ENCODE data around the gene F7.

F7 gene

DNA sequence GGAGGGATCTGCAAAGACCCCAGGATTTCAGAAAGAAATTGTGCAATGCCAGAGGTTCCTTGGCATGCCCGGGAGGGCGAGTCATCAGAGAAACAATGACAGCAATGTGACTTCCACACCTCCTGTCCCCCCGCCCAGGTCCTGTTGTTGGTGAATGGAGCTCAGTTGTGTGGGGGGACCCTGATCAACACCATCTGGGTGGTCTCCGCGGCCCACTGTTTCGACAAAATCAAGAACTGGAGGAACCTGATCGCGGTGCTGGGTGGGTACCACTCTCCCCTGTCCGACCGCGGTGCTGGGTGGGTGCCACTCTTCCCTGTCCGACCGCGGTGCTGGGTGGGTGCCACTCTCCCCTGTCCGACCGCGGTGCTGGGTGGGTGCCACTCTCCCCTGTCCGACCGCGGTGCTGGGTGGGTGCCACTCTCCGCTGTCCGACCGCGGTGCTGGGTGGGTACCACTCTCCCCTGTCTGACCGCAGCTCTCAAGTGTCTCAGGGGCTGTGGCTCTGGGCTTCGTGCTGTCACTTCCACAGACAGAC, 11.8 kb downstream of the F7 start:
- TF ChIP-seq TEAD4 (IDR thresholded peaks at IDR 0.05): peak; percentile 45; the same call in 1 of the 2 replicates
- TF ChIP-seq, protein P1, sequence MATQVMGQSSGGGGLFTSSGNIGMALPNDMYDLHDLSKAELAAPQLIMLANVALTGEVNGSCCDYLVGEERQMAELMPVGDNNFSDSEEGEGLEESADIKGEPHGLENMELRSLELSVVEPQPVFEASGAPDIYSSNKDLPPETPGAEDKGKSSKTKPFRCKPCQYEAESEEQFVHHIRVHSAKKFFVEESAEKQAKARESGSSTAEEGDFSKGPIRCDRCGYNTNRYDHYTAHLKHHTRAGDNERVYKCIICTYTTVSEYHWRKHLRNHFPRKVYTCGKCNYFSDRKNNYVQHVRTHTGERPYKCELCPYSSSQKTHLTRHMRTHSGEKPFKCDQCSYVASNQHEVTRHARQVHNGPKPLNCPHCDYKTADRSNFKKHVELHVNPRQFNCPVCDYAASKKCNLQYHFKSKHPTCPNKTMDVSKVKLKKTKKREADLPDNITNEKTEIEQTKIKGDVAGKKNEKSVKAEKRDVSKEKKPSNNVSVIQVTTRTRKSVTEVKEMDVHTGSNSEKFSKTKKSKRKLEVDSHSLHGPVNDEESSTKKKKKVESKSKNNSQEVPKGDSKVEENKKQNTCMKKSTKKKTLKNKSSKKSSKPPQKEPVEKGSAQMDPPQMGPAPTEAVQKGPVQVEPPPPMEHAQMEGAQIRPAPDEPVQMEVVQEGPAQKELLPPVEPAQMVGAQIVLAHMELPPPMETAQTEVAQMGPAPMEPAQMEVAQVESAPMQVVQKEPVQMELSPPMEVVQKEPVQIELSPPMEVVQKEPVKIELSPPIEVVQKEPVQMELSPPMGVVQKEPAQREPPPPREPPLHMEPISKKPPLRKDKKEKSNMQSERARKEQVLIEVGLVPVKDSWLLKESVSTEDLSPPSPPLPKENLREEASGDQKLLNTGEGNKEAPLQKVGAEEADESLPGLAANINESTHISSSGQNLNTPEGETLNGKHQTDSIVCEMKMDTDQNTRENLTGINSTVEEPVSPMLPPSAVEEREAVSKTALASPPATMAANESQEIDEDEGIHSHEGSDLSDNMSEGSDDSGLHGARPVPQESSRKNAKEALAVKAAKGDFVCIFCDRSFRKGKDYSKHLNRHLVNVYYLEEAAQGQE (IDR thresholded peaks at IDR 0.05; ENCODE audit: low read depth): no peak
- peak; percentile 69; the same call in 1 of the 2 replicates for TF ChIP-seq CEBPB (IDR thresholded peaks at IDR 0.05)

- TF ChIP-seq CEBPB (IDR thresholded peaks at IDR 0.05) (no peak), FOXM1 (IDR thresholded peaks at IDR 0.05; ENCODE audit: borderline replicate concordance, low read depth) (no peak), CREB1 (IDR thresholded peaks at IDR 0.05; ENCODE audit: low read depth) (no peak), YY1 (IDR thresholded peaks at IDR 0.05; ENCODE audit: low read depth) (no peak), TCF12 (IDR thresholded peaks at IDR 0.05; ENCODE audit: low read depth) (no peak), RAD21 (IDR thresholded peaks at IDR 0.05; ENCODE audit: low read depth) (no peak), NFIC (IDR thresholded peaks at IDR 0.05) (no peak), EGR1 (IDR thresholded peaks at IDR 0.05) (no peak), TEAD4 (IDR thresholded peaks at IDR 0.05) (no peak), TAF1 (IDR thresholded peaks at IDR 0.05; ENCODE audit: low read depth) (no peak), EP300 (IDR thresholded peaks at IDR 0.05; ENCODE audit: borderline replicate concordance) (no peak), ZBTB7A (IDR thresholded peaks at IDR 0.05; ENCODE audit: low read depth) (no peak)
- TF ChIP-seq, protein P1 (IDR thresholded peaks at IDR 0.05; ENCODE audit: low read depth): no peak
- TF ChIP-seq, protein P2, sequence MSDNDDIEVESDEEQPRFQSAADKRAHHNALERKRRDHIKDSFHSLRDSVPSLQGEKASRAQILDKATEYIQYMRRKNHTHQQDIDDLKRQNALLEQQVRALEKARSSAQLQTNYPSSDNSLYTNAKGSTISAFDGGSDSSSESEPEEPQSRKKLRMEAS (IDR thresholded peaks at IDR 0.05): no peak
- TF ChIP-seq, protein P3, sequence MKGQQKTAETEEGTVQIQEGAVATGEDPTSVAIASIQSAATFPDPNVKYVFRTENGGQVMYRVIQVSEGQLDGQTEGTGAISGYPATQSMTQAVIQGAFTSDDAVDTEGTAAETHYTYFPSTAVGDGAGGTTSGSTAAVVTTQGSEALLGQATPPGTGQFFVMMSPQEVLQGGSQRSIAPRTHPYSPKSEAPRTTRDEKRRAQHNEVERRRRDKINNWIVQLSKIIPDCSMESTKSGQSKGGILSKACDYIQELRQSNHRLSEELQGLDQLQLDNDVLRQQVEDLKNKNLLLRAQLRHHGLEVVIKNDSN (IDR thresholded peaks at IDR 0.05): no peak
These were observed 12.3 kb downstream of the F7 start for GRCh38 chr13:113117911-113118260.

- TF ChIP-seq EGR1 (IDR thresholded peaks at IDR 0.05) (no peak), NFIC (IDR thresholded peaks at IDR 0.05) (no peak), ZBTB7A (IDR thresholded peaks at IDR 0.05; ENCODE audit: low read depth) (no peak), TCF12 (IDR thresholded peaks at IDR 0.05; ENCODE audit: low read depth) (no peak), TEAD4 (IDR thresholded peaks at IDR 0.05) (no peak)
These were observed 12.8 kb downstream of the F7 start for GRCh38 chr13:113118261-113119021.

DNA sequence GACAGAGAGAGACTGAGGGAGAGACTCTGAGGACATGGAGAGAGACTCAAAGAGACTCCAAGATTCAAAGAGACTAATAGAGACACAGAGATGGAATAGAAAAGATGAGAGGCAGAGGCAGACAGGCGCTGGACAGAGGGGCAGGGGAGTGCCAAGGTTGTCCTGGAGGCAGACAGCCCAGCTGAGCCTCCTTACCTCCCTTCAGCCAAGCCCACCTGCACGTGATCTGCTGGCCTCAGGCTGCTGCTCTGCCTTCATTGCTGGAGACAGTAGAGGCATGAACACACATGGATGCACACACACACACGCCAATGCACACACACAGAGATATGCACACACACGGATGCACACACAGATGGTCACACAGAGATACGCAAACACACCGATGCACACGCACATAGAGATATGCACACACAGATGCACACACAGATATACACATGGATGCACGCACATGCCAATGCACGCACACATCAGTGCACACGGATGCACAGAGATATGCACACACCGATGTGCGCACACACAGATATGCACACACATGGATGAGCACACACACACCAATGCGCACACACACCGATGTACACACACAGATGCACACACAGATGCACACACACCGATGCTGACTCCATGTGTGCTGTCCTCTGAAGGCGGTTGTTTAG, 13.7 kb downstream of the F7 start:
- TF ChIP-seq, protein P3 (IDR thresholded peaks at IDR 0.05): peak; percentile 34; the same call in 1 of the 2 replicates
- no peak for TF ChIP-seq EGR1 (IDR thresholded peaks at IDR 0.05)
- TF ChIP-seq RAD21 (IDR thresholded peaks at IDR 0.05; ENCODE audit: low read depth): no peak
- TF ChIP-seq EP300 (IDR thresholded peaks at IDR 0.05; ENCODE audit: borderline replicate concordance): no peak
- TF ChIP-seq ZBTB7A (IDR thresholded peaks at IDR 0.05; ENCODE audit: low read depth): no peak
- TF ChIP-seq TEAD4 (IDR thresholded peaks at IDR 0.05): no peak

DNA sequence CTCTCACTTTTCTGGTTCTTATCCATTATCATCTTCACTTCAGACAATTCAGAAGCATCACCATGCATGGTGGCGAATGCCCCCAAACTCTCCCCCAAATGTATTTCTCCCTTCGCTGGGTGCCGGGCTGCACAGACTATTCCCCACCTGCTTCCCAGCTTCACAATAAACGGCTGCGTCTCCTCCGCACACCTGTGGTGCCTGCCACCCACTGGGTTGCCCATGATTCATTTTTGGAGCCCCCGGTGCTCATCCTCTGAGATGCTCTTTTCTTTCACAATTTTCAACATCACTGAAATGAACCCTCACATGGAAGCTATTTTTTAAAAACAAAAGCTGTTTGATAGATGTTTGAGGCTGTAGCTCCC, 14.2 kb downstream of the F7 start:
- no peak for TF ChIP-seq YY1 (IDR thresholded peaks at IDR 0.05; ENCODE audit: low read depth)
- no peak for TF ChIP-seq EP300 (IDR thresholded peaks at IDR 0.05; ENCODE audit: borderline replicate concordance)
- TF ChIP-seq ZBTB7A (IDR thresholded peaks at IDR 0.05; ENCODE audit: low read depth): no peak
- no peak for TF ChIP-seq TCF12 (IDR thresholded peaks at IDR 0.05; ENCODE audit: low read depth)
- no peak for TF ChIP-seq TEAD4 (IDR thresholded peaks at IDR 0.05)
- TF ChIP-seq, protein P1 (IDR thresholded peaks at IDR 0.05; ENCODE audit: low read depth): no peak
- TF ChIP-seq TAF1 (IDR thresholded peaks at IDR 0.05; ENCODE audit: low read depth): no peak
- TF ChIP-seq FOXM1 (IDR thresholded peaks at IDR 0.05; ENCODE audit: borderline replicate concordance, low read depth): no peak
- TF ChIP-seq RAD21 (IDR thresholded peaks at IDR 0.05; ENCODE audit: low read depth): no peak
- TF ChIP-seq NFIC (IDR thresholded peaks at IDR 0.05): no peak
- TF ChIP-seq CREB1 (IDR thresholded peaks at IDR 0.05; ENCODE audit: low read depth): no peak
- TF ChIP-seq, protein P2 (IDR thresholded peaks at IDR 0.05): no peak
- no peak for TF ChIP-seq EGR1 (IDR thresholded peaks at IDR 0.05)
- TF ChIP-seq CEBPB (IDR thresholded peaks at IDR 0.05): no peak
- TF ChIP-seq, protein P3 (IDR thresholded peaks at IDR 0.05): no peak

Measured in Ishikawa (cell line).